22Rv1 (cell line): ENCODE data around the gene SOX1.

ENCODE experiments used
- H3K27ac ChIP-seq: fragments of 450-650 bp; 2 replicates; pipeline ENCODE4 v1.5.1; 2017
- ZFX ChIP-seq: fragments of 450-650 bp; IDR thresholded peaks from 2 replicates; pipeline ENCODE4 v1.6.1; 2017; ENCODE audit warnings: antibody characterized with exemption, borderline replicate concordance
- TF ChIP-seq, protein P1 (sequence below): fragments of 450-650 bp; IDR thresholded peaks from 2 replicates; pipeline ENCODE4 v1.5.1; 2017; ENCODE audit warnings: mild to moderate bottlenecking

Gene SOX1

DNA sequence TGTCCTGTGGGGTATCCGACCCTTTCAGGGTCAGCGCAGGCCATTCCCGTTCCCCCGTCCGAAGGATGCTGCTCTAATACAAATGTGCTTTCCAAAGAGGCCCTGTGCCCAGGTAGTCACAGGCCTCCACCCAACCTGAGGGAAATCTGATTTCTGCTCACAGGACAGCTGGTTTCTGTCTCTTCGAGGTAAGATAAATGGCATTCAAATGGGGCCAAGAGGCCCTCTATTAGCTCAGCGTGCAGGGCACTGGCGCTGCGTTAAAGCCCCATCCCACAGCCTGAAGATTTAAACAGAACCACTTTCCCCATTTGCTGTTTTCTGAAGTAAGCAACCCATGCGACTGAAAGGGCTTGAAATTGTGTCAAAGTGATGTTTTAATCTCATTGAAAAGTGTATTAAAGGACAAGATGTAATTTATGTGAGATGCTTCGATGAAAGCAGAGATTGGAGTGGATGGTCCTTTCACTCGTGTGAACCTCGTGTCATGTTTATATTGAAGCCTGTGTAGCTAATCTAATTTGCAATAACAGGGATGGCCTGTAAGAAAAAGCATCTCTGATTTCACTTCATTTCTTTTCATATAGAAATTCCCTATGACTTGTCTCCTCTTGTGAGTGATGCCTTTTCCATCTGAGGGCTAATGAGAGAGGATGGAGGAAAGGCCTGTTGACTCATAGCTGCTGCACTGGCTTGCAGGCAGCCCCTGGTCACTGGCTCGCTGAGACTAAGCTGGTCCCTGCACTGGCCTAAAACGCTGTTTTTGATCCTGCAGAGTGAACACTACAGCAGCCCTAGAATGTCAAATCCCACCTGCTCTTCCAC is 7.3 kb upstream of the SOX1 start:
- no peak for TF ChIP-seq ZFX
- TF ChIP-seq, protein P1, sequence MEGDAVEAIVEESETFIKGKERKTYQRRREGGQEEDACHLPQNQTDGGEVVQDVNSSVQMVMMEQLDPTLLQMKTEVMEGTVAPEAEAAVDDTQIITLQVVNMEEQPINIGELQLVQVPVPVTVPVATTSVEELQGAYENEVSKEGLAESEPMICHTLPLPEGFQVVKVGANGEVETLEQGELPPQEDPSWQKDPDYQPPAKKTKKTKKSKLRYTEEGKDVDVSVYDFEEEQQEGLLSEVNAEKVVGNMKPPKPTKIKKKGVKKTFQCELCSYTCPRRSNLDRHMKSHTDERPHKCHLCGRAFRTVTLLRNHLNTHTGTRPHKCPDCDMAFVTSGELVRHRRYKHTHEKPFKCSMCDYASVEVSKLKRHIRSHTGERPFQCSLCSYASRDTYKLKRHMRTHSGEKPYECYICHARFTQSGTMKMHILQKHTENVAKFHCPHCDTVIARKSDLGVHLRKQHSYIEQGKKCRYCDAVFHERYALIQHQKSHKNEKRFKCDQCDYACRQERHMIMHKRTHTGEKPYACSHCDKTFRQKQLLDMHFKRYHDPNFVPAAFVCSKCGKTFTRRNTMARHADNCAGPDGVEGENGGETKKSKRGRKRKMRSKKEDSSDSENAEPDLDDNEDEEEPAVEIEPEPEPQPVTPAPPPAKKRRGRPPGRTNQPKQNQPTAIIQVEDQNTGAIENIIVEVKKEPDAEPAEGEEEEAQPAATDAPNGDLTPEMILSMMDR = no peak
- no peak overlapping the region for H3K27ac ChIP-seq

- TF ChIP-seq, protein P1 = no peak
- TF ChIP-seq ZFX = no peak
- H3K27ac ChIP-seq = no peak overlapping the region
Measured at GRCh38 chr13:112060282-112060830, 6.6 kb upstream of the SOX1 start.

DNA sequence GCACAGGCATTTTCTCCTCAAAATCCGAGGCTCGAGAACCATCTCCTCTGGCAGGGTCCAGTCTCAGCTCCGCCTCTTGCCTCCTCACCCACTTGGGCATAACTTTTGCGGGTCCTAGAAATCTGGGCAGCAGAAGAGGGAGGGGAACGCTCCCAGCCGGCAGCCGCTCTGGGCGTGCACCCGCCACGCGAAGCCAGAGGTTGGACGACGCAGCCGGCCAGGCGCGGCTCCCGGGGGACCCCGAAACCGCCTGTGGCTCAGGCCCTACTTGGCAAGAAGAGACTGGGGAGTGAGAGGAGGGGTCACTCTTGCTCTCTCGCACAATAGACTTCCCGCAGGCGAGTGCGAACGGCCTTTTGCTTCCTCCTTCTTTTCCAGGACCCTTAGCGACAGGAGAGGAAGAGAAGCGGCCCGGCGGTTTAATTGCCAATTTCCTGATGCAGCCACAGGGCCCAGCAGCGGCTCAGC is 6.0 kb upstream of the SOX1 start:
- no peak overlapping the region for H3K27ac ChIP-seq
- TF ChIP-seq, protein P1 = no peak
- no peak for TF ChIP-seq ZFX

DNA sequence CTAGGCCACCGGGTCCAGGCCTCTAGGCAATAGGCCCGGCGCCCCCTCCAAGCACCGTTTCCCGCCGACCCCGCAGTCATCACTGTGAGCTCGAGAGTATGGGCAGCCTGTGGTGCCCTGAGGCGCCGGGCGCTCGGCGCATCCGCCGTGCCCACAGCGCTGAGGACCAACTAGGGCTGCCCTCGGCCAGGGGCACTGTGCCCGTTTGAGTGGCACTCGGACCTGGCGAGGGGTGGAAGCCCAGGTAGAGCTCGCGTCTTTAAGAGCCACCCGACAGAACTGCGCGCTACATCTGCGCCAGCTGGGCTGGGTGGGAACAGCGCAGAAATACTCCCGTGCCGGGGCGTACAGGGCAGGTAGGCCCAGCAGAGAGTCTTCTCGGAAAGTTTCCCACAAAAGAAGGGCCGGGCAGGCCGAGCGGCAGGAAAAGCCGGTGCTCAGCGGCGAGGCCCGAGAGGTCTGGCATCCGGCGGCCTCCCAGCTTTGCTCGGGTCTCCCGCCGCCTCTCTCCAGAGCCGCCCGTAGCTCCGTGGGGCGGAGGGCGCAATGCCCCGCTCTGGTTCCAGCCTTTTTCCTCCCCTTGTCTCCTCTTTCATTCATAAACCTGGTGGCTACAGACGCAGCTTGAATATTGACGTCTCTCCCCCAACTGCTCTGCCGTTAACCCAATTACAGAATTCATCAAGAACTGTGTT is 5.4 kb upstream of the SOX1 start:
- TF ChIP-seq, protein P1 = no peak
- TF ChIP-seq ZFX = no peak

DNA sequence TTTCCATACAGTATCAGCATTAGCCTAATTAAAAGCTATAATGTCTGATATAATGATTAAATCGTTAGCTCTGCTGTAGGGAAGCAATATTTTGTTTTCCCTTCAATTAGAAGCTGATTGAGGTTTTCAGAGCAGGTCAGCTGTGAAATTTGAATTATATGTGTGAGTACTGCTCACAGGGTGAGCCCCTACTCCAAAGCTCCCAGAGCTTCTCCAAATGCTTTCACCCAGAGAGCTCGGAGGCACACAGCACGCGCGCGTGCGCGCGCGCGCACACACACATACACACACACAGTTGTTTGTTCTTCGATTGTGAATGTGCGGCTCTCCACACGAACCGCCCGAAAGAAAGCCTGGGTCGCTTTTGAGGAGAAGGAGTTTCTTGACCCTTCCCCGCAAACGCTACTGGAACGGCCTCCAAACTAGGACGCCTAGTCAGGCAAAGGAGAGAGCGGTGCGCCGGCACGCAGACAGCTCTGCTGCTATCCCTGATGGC is 4.8 kb upstream of the SOX1 start:
- no peak overlapping the region for H3K27ac ChIP-seq
- TF ChIP-seq ZFX = no peak
- TF ChIP-seq, protein P1 = no peak

More for the DNA sequence above, 5.4 kb upstream of the SOX1 start:
- no peak overlapping the region for H3K27ac ChIP-seq

- H3K27ac ChIP-seq = no peak overlapping the region
Measured at GRCh38 chr13:112062571-112063570, 4.1 kb upstream of the SOX1 start.

More at GRCh38 chr13:112062571-112063570, 4.1 kb upstream of the SOX1 start:
- TF ChIP-seq, protein P1 = peak; percentile 59
- TF ChIP-seq ZFX = no peak
